Measurements from ENCODE around the gene DDR2.
"Not testable (repeated sequence)": the region's sequence is repeated elsewhere in the genome, so short reads cannot be mapped to it uniquely, and the experiment has no call there.

DDR2 gene

GRCh38 chr1:162788783-162789182 lies 156.5 kb downstream of the DDR2 start:
- not testable (repeated sequence) for DNase-seq

- peak; percentile 67 to 83 (median 74) for DNase-seq
Observed at GRCh38 chr1:162790303-162790984, 158.2 kb downstream of the DDR2 start, which contains the start of gene HSD17B7. TSS of gene HSD17B7 (plus strand) at chr1:162790702. CDS start at chr1:162790801, 99 bp downstream.

GRCh38 chr1:162790985-162791357 lies 158.7 kb downstream of the DDR2 start:
- not testable (repeated sequence) for DNase-seq

GRCh38 chr1:162794284-162794683 lies 162.0 kb downstream of the DDR2 start:
- not testable (repeated sequence) for DNase-seq

GRCh38 chr1:162796617-162797279 lies 164.5 kb downstream of the DDR2 start:
- not testable (repeated sequence) for DNase-seq

DNA sequence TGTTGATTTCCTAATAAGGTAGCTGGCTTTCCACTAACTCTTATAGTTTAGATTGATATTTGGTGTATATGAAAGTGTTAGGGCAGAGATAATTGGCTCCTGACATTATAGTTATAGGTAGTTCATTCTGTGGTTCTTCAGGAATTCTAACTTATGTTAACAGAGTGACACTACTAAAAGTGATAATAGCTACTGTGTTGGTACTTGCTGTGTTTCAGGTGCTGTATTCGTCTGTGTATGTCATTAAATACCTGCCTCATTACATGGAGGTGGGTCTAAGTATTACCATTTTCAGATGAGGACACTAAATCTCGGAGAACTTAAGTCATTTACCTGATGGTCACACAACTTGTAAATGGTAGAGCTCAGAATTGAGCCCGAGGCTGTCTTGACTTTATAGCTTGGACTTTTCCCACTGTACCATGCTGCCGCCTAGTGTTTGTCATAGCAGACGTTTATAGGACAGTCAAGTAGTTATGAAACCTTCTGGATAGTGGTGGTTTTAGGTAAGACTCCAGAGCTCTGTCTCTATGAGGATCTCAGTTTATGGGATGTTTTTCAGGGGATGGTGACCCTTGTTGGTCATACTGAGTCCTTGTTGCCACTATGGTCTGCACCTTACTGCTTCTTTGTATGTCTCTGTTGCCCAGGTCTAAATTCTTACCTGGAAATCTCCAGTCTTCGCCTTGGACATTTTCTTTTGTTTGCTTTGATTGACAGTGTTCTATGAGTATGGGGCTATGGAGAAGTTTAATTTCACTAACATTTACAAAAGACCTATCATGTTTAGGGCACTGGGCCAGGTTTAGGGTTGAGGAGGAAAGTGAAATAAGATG lies 167.9 kb downstream of the DDR2 start:
- not testable (repeated sequence) for DNase-seq

GRCh38 chr1:162807503-162807902 lies 175.2 kb downstream of the DDR2 start:
- not testable (repeated sequence) for DNase-seq

DNA sequence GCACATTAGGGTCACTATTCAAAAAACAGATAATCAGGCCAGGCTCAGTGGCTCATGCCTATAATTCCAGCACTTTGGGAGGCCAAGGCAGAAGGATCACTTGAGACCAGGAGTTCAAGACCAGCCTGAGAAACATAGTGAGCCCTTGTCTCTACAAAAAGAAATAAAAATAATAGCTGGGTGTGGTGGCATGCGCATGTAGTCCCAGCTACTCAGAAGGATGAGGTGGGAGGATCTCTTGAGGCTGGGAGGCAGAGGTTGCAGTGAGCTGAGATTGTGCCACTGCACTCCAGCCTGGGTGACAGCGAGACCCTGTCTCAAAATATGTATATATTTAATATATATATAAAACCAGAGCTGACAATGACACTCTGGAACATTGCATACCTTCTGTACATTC lies 180.1 kb downstream of the DDR2 start:
- DNase-seq = not testable (repeated sequence)

DNA sequence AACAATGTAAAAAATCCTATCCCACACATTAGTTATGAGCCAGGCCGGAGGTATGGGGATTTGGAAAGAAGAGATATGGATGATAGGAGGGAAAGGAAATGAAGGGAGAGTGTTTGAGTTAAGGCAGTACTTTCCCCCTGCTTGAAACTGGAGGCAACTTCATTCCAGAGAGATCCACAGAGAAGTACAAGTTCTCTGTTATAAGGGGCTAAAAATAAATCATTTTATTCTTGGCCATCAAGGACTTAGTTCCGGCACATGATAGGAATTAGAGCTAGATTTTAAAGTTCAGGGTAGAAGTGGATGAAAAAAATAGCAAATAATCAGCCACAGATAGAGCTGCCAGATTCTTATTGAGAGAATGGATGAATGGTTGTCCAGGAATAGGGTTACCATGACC lies 185.9 kb downstream of the DDR2 start:
- DNase-seq = not testable (repeated sequence)

DNA sequence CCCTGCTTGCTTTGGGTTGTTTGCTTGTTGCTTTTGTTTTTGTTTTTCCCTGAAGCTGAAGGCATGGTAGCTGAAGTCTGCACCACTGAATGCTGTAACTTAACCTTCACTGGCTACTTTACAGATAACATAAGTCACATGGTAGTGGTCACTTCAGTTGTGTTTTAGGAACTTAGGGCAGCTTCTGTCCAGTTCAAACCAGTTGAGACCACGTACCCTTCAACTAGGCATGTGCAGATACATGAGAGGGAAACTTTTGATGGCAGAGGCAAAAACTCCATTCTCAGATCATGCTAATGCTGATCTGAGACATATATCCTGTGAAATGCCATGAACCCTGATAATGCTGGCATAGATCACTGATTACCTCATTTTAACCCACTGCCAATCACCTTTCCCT lies 186.4 kb downstream of the DDR2 start:
- DNase-seq = not testable (repeated sequence)

- DNase-seq = no peak
Observed at GRCh38 chr1:162822391-162823200, 190.3 kb downstream of the DDR2 start.

- DNase-seq = no peak
Observed at GRCh38 chr1:162823231-162823630, 191.0 kb downstream of the DDR2 start.

GRCh38 chr1:162823771-162824525 lies 191.7 kb downstream of the DDR2 start:
- DNase-seq = no peak

GRCh38 chr1:162829268-162829667 lies 197.0 kb downstream of the DDR2 start:
- no peak for DNase-seq

DNA sequence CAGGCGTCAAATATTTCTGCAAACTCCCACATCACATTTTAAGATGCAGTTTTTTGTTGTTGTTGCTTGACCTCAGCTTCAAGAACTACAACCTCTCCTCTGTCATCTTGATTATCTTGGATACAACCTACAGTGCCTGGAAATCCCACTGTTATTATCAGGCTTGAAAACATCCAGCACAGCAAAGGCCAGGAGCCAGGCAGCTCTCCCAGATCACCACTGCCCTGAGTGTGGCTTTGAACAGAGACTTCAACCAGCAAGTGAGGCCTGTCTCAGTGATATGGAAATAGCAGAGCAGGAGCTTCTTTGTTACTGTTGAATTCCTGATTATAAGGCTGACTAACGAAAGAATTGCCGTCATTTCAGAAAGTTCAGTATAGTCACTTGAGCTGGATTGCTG lies 200.2 kb downstream of the DDR2 start:
- DNase-seq = no peak

- DNase-seq = no peak
Observed at GRCh38 chr1:162835157-162835899, 203.1 kb downstream of the DDR2 start.
